Stimulated activated CD8-positive, alpha-beta memory T cell treated with anti-CD3 and anti-CD28 coated beads, Interleukin-4, amount 100 ng/mL, for 4 hours (primary cell): Measurements from ENCODE around the gene QKI.
"Not testable (repeated sequence)": the region's sequence is repeated elsewhere in the genome, so short reads cannot be mapped to it uniquely, and the experiment has no call there.

Source experiments
- DNase-seq, 2 donors: peaks; one replicate each; pipeline ENCODE4 v3.0.0-alpha.2; 2020; ENCODE audit warnings: low read depth in 2 of 2, low spot score in 1 of 2

QKI gene

DNA sequence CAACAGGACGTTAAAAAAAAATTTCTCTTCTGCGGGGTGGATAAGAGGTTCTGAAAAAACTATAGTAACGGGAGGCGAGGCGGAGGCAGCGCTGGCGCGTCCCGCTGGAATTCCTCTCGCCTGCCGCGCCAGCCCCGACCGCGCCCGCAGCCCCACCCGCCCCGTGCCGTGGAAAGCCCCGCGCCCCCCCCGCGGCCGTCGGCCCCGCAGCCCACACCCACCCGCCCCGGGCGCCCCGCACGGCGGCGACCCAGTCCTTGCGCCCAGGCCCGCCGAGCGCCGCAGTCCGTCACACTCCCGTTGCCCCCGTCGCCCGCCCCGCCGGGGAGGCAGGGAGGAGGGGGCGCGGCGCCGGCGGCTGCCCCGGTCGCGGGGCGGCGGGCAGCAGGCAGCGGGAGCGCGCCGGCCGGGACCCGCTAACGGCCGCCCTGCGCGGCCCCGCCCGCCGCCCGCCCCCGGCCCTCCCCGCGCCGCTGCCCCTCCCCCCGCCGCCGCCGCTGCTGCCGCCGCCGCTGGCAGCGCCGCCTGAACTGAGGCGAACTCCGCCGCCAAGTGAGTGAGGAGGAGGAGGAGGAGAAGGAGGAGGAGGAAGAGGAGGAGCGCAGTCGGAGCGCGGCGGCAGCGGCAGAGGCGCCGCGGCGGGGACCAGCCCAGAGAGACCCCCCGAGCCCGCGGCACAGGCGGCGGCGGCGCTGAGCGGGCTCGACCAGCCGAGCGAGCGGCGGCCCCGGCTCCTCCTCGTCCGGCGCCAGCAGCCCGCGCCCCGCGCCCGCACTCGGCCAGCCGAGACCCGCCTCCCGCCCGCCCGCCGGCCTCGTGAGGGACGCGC lies at the start of gene QKI:
Gene QKI, plus strand, starts transcription at position 602 of the 829 bp plus-strand sequence. CDS start 476 bp downstream, outside the sequence.
- peak; percentile 54 to 69 for DNase-seq

- no peak for DNase-seq
Measured at GRCh38 chr6:163366288-163366687, 48.2 kb upstream of the QKI start.

GRCh38 chr6:163367497-163368183 lies 46.9 kb upstream of the QKI start:
- no peak for DNase-seq

DNA sequence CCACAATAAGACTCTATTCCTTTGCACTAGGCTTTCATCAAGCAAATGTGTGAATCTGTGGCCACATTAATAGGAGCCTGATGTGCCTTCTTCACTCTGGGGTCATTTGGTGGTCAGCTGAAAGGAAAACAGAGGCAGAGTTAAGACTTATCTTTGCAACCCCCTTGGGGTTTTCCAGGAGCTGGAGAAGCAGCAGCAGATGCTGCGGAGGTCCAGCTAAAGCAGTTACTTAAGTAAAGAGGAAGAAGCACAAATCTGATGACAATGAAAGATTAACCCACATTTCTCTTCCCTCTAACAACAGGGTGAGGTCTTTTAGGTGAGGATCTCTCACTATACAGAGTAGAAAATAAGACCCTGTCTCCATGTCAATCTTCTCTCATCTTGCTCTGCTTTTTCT lies 45.4 kb upstream of the QKI start:
- no peak for DNase-seq

GRCh38 chr6:163369628-163370365 lies 44.7 kb upstream of the QKI start:
- DNase-seq = no peak

- no peak for DNase-seq
Measured at GRCh38 chr6:163370464-163371117, 43.9 kb upstream of the QKI start.

- DNase-seq = no peak
Measured at GRCh38 chr6:163371129-163371528, 43.4 kb upstream of the QKI start.

GRCh38 chr6:163373240-163373639 lies 41.3 kb upstream of the QKI start:
- DNase-seq = no peak

DNA sequence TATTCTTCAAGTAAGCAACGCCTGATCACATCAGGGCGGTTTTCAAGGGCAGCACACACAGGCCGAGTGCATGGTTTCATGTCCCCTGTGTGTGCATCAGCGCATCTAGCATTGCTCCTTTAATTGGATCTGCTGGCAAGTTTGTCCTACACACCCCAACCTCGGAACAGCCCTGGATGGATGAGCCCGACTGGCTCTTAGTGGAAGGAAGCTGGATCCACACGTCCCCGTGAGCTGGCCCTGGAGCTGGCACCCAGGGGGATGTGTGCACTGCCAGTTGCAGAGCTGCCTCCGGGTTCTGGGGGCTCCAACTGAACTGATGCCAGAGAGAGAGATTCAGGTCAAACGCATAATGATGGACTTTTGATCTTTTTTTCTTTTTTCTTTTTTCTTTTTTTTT lies 39.2 kb upstream of the QKI start:
- DNase-seq = no peak

DNA sequence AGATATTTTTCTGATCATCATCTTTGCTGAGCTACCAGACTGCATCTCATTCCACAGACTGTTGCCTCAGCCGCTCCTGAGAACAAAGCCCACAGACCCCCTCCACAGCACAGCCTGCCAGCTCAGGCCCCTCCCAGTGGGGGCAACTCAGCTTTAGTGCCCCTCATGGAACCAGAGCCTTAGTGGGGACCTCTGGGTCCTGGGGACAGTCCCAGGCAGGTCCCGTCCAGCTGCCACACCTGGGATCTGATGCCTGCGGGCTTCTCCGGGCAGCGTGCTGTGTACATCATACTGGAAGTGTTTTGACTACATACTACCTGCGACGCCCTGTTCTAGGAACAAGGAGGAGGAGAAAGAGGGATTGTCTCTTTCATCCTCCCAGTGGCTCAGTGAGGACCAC lies 38.3 kb upstream of the QKI start:
- no peak for DNase-seq

DNA sequence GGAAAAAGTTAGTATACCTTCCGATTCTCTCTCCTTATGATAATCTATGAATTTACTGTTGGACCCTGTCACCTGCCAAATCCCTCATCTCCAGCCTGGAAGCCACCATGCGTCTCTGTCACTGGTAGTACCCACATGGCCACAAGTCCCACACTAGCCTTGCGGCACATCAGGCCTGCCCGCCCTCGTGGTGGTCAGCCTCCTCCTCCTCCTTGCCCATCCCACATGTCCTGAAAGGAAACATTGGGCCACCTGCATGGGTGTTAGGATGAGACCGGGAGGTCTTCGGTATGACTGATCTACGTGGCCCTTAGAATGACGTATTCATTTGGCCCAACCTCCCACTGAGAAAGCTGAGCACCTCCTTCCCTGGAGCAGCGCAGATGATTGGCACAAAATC lies 37.0 kb upstream of the QKI start:
- DNase-seq = no peak

DNA sequence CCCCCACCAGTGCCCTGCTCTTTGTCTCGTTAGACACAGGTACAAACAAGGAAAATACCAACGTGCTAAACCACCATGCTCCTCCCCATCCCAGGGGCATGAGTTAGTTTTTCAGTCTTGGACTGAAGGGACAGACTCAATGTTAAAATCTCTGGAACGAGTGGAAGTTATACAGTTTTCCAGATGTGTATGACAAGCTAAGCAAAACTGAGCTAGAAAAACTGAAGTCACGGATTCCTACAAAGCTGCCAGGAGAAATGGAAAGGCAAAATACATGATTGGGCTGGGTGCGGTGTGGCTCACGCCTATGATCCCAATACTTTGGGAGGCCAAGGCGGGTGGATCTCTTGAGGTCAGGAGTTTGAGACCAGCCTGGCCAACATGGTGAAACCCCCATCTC lies 34.3 kb upstream of the QKI start:
- DNase-seq = no peak

DNA sequence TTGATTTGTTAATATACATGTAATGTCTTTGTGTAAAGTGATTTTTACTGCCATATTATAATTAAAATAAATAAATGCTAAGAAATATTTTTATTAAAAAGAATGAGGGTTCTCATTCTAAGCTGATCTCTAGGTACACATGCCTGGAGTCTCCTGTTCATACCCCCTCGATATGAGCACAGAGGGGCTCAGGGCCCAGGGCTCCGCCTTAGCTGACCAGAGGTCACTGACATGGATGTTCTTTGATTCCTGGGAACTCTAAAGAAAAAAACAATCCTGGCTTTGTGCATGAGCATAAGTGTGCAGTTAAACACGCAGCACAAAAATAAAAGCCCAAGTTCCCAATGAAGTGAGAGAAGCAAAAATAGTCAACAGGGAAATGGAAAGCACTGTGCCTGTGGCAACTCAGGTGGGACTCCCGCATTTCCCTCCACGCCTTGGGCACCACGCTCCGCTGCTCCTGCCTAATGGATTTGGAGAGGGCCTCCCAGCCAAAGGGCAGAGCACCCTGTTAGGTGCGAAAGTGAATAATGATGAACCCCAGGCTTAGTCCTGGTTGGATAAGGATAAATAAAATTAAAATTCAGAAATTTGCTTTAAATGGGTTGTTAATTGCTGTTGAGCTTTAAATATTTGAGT lies 33.3 kb upstream of the QKI start:
- DNase-seq = no peak

GRCh38 chr6:163383396-163383795 lies 31.1 kb upstream of the QKI start:
- DNase-seq = not testable (repeated sequence)

DNA sequence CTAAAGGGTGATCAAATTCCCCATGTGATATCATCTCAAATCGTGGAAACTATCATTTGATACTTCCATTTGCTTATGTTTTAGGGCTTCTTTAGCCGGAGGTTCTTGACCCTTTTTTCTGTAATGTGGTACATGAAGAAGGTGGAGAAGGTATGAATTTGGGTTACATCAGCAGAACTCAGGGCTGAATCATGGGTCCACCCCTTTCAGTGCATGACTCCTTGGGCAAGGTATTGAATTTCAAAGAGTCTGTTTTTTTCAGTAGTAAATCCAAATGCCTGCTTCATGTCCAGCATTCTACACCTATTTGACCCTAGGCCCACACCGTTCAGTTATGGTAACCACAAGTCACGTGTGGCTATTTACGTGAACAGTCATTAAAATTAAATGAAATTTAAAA lies 30.6 kb upstream of the QKI start:
- DNase-seq = no peak

DNA sequence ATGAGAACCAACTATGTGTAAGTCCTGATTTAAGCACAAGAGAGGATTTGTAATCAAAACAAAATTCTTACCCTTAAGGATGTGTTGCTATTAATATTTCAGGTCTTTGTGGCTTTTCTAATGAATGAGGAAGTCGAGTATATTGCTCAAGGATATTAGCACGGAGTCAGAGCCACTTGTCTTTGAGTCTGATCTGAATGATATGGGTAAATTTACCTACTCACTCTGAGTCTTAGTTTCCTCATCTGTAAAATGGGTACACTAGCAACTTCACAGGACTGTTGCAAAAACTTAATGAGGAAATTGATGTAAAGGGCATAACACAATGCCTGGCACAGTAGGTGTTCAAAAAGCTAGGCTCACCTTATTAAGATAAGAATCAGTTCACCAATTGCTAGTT lies 30.0 kb upstream of the QKI start:
- DNase-seq = no peak

DNA sequence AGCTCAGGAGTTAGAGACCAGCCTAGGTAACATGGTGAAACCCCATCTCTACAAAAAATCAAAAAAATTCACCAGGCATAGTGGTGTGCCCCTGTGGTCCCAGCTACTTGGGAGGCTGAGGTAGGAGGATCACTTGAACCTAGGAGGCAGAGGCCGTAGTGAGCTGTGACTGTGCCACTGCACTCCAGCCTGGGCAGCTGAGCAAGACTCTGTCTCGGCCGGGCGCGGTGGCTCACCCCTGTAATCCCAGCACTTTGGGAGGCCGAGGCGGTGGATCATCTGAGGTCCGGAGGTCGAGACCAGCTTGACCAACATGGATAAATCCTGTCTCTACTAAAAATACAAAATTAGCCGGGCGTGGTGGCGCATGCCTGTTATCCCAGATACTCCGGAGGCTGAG lies 29.0 kb upstream of the QKI start:
- DNase-seq = not testable (repeated sequence)

- no peak for DNase-seq
Measured at GRCh38 chr6:163386329-163386908, 28.1 kb upstream of the QKI start.

DNA sequence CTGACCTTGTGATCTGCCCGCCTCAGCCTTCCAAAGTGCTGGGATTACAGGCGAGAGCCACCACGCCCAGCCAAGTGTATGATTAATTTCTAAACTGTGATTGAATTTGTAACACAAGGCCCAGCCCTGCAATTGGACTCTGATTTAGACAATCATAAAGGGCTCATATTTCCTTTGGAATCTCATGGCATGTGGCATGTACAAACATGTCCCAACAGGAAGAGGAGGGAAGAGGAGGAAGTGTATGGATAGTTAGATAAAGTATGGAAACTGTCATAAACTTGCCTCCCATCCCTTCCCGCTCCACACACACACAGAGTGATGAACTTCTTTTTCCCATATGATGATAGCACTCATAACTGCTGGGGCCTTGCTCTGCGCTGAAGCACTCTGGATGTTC lies 27.2 kb upstream of the QKI start:
- no peak for DNase-seq

GRCh38 chr6:163389354-163389753 lies 25.2 kb upstream of the QKI start:
- no peak for DNase-seq

DNA sequence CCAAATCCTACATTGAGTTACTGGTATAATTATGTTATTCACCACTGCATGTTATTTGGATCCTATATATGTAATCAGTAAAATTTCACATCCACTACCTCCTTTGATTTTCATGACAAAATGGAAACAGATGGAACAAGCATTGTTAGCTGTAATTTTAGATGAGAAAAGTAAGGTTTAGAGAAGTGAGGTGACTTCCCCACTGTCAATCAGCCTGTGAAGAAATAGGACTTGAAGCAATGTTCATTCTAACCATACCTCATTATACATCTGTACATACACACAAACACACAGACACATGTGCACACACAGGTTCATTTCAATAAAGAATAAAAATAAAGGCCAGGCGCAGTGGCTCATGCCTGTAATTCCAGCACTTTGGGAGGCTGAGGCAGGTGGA lies 23.7 kb upstream of the QKI start:
- DNase-seq = no peak
